GM10266 (cell line): ENCODE results near the gene SDHA.
"Not testable (repeated sequence)": the region's sequence is repeated elsewhere in the genome, so short reads cannot be mapped to it uniquely, and the experiment has no call there.

Experiments used
- DNase-seq: peaks from one replicate; pipeline ENCODE4 v3.0.0; 2012; ENCODE audit errors: extremely low spot score
- TF ChIP-seq, protein P1 (sequence below): IDR thresholded peaks from 2 replicates; pipeline ENCODE4 v1.5.1; 2012; ENCODE audit warnings: mild to moderate bottlenecking, low read depth; ENCODE audit not compliant: control insufficient read depth, insufficient read depth; ENCODE audit errors: missing control alignments

The SDHA gene

GRCh38 chr5:302966-303365 is 84.8 kb downstream of the SDHA start:
- DNase-seq, result no peak
- TF ChIP-seq, protein P1, sequence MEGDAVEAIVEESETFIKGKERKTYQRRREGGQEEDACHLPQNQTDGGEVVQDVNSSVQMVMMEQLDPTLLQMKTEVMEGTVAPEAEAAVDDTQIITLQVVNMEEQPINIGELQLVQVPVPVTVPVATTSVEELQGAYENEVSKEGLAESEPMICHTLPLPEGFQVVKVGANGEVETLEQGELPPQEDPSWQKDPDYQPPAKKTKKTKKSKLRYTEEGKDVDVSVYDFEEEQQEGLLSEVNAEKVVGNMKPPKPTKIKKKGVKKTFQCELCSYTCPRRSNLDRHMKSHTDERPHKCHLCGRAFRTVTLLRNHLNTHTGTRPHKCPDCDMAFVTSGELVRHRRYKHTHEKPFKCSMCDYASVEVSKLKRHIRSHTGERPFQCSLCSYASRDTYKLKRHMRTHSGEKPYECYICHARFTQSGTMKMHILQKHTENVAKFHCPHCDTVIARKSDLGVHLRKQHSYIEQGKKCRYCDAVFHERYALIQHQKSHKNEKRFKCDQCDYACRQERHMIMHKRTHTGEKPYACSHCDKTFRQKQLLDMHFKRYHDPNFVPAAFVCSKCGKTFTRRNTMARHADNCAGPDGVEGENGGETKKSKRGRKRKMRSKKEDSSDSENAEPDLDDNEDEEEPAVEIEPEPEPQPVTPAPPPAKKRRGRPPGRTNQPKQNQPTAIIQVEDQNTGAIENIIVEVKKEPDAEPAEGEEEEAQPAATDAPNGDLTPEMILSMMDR, result no peak

DNA sequence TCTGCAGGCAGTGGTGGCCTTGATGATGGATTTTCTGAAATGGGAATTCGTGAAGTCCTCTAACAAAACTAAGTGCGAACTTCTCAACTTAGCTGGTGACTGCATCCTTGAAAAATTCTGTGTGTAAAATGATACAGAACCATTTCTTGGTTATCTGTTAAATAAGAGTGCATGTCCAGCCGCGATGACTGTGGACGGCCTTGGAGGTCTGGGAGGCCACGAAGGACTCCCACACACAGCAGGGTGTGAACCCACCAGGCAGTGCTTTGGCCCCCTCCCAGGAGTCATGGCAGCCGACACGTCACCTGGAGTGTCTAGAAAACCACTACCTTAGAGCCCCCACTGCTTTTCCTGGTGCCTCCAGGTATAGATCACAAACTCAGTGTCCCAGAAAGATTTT is 85.6 kb downstream of the SDHA start:
- DNase-seq, result not testable (repeated sequence)

DNA sequence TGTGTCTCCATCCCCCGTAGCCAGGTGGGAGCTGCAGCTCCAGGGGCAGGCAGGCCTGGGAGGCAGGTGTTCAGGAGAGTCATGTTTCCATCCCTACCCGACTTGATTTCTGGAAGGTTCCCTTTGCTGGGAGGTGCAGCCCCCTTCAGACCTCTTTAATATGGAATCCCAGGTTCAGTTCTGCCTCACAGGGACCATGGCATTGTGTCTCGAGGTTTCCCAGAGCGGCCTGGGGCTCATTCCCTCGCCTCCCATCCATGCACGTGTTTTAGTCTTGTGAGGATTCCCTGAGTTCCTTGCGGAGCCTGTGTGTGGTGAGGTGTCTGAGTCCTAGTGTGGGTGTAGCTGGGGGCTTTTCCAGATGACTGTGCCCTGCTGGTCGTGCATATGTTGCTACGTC is 86.9 kb downstream of the SDHA start:
- no peak for DNase-seq
- TF ChIP-seq, protein P1, result no peak

DNA sequence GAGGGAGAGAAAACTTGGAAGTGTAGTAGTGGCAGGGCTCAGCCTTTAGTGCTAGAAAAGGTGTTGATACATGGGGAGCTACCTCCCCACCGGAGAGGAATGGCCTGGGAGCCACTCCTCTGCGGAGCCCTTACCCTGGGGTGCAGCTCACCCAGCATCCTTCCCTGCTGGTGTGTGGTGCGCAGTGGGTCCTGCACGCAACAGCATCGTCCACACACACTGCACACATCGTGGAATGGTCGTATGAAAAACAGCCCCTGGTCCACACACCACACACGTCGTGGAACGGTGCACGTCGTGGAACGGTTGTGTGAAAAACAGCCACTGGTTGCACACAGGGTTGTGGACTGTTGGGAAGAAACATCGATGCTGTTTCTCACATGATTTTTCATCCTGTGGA is 87.3 kb downstream of the SDHA start:
- DNase-seq, result no peak

GRCh38 chr5:306011-306805 is 88.1 kb downstream of the SDHA start:
- TF ChIP-seq, protein P1, result no peak

More for the DNA sequence above, 87.3 kb downstream of the SDHA start:
- TF ChIP-seq, protein P1, result no peak

More at GRCh38 chr5:306011-306805, 88.1 kb downstream of the SDHA start:
- DNase-seq, result no peak
